NCI-H345 treated with DMSO at 0.1 percent for 48 hours (cell line): ENCODE data around the gene IFI6.
"Not testable (repeated sequence)": the region's sequence is repeated elsewhere in the genome, so short reads cannot be mapped to it uniquely, and the experiment has no call there.

Experiments
- DNase-seq: peaks from one replicate; lab custom pipeline; 2025; ENCODE audit not compliant: unreplicated experiment; lab: John Stamatoyannopoulos, UW

IFI6 gene

DNA sequence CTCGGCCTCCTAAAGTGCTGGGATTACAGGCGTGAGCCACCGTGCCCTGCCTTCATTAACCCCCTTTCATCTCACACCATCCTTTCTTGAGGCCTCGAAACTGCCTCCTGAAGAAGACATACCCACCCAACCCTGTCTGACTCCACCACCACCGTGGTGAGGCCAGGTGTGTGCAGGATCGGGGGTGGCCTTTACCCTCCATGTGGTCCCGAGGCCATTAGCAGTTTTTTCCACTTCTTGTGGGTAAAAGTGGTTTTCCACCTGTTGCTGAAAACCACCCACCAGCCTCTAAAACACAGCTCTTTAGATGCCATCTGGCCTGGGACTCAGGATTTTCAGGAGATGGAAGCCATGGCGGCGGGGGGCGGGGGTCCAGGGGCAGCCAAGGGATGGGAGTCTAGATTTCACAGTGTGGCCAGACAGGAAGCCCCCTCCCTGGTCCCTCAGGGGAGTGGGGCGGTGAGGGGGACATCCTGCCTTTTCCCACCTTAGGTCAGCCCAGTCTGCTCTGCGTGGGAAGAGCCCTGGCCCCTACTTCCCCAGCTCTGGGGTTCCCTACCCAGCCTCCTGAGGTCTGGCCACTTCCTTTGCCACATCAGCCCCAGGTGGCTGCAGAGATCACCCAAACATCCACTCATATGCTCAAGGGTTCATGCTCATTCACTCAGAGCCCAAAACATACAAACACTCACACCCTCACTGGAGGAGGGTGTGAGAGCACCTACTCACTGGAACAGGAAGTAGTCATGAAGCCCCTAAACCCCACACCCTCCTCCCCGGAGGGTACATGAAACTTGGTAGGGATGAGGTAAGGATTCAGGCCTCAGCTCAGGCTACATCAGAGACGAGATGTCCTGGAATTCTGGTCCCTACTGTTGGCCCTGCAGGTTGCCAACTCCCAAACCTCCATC, 39.4 kb downstream of the IFI6 start:
- DNase-seq, result no peak

GRCh38 chr1:27630859-27631491, 41.0 kb downstream of the IFI6 start:
- no peak for DNase-seq

GRCh38 chr1:27628712-27629111, 43.3 kb downstream of the IFI6 start:
- no peak for DNase-seq

- not testable (repeated sequence) for DNase-seq
These were observed 44.3 kb downstream of the IFI6 start for GRCh38 chr1:27627733-27628132.

DNA sequence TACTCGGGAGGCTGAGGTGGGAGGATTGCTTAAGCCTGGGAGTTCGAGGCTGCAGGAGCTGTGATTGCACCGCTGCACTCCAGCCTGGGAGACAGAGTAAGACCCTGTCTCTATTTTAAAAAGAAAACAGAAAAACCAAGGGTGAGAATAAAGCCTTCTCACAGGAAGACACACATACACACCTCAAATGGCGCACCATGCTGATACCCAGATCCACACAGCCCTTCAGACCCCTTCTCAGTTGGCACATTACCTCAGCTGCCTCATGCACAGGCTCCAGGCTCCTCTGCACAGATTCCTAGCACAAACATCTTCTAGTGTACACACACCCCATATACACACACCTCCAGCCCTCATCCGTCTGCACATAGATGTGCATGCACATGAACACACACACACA, 44.9 kb downstream of the IFI6 start:
- DNase-seq, result no peak

GRCh38 chr1:27626031-27626935, 45.7 kb downstream of the IFI6 start:
- DNase-seq, result no peak

GRCh38 chr1:27624467-27625178, 47.4 kb downstream of the IFI6 start:
- DNase-seq, result no peak

GRCh38 chr1:27623327-27624212, 48.4 kb downstream of the IFI6 start:
- DNase-seq, result no peak

DNA sequence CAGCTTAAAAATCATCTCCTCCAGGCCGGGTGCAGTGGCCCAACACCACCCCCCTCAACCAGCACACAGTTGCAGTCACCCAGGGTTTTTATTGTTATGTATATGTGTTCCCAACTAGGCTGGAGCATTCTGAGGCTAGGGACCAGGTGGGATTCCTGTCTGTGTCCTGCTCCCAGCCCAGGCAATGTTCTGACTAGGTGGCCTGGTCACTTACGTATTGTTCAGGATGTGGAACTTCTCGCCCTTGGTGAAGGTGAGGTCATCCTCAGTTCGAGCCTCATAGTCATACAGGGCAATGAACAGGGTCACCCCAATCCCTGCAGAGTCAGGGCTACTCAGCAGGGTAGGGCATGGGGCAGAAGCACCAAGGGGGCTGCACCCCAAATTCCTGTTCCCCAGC, 49.2 kb downstream of the IFI6 start:
- DNase-seq, result no peak

DNA sequence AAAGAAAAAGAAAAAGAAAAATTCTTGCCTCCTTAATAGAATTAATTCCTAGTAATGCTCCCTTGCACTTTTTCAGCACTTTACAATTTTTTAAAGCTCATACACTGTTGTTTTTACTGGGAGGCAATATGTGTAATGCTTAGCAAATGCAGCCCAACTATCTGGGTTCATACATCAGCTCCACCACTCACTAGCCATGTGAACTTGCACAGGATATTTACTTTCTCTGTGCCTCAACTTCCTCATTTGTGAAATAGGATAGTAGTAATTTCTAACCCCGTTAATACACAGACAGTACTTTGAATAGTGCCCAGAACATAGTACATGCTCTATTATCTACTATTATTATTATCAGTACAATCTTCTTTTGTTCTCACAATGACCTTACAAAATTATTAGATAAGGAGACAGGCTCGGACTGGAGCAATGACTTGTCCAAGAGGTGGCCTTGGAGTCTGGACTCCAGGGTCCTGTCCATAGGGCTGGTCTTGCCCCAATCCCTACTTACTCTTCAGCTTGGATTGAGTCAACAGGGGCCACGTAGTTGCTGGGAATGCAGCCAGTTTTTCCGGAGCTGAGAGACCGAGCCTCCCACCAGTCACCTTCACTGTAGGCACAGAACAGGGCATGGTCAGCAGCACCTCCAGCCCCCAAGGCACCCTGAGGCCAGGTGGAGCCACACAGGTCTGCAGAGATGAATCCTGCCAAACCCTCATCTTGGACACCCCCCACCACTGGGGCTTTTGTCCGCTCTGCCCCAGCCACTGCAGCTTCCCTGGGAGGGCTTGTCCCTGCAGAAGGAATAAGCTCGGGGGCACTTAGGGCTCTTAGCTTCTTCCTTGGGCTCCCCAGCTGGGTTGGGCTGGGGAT, 50.7 kb downstream of the IFI6 start:
- no peak for DNase-seq

DNA sequence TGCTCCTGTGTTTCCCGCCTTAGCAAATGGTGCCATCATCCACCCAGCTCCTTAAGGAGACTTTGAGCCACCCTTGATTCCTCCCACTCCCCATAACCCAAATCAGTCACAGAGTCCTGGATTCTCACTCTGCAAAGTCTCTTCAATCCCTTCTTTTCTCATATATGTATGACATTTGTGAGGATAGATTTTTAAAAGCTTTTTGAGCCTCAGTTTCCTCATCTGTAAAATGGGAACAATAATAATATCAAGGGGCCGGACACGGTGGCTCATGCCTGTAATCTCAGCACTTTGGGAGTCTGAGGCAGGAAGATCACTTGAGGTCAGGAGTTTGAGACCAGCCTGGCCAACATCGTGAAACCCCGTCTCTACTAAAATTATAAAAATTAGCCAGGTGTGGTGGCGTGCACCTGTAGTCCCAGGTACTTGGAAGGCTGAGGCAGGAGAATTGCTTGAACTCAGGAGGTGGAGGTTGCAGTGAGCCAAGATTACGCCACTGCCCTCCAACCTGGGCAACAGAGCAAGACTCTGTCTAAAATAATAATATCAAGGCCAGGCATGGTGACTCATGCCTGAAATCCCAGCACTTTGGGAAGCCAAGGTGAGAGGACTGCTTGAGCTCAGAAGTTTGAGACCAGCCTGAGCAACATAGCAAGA, 52.1 kb downstream of the IFI6 start:
- DNase-seq, result not testable (repeated sequence)

- DNase-seq, result no peak
These were observed 53.5 kb downstream of the IFI6 start for GRCh38 chr1:27618341-27619082.

GRCh38 chr1:27617420-27617819, 54.6 kb downstream of the IFI6 start:
- no peak for DNase-seq

DNA sequence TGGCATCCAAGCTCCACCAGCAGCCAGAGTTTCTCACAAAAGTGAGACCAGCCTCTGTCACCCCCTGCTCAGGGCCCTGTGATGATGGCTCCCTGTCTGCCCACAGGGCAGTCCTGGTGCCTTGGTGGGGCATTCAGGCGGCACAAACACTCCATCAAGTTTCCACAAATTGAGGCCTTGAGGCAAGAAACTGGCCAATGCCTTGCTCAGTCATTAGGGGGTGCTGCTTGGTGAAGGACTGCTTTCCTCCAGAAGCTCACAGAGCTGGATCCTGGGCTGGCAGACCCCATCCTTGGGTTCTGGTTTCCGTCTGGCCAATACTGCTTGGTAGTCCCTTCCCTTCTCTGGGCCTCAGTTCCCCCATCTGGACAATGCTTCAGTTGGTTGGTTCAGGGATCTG, 55.6 kb downstream of the IFI6 start:
- DNase-seq, result no peak
